Epithelial cell of prostate (primary cell): Measurements from ENCODE around the gene KRAS.

Experiments
- DNase-seq: peaks from one replicate; pipeline ENCODE4 v3.0.0-alpha.2; 2011; ENCODE audit warnings: low read depth, low spot score
- H3K27ac ChIP-seq: fragments of 450-650 bp; 2 replicates; pipeline ENCODE4 v1.5.1; 2017; ENCODE audit warnings: mild to moderate bottlenecking

The KRAS gene

GRCh38 chr12:25207411-25207810 is 43.3 kb downstream of the KRAS start:
- DNase-seq = no peak

GRCh38 chr12:25202137-25202536 is 48.6 kb downstream of the KRAS start:
- no peak for DNase-seq

More at GRCh38 chr12:25207411-25207810, 43.3 kb downstream of the KRAS start:
- no peak overlapping the region for H3K27ac ChIP-seq

GRCh38 chr12:25200703-25201102 is 50.0 kb downstream of the KRAS start:
- peak overlapping the region; percentile 39 for H3K27ac ChIP-seq
- DNase-seq = no peak

More at GRCh38 chr12:25202137-25202536, 48.6 kb downstream of the KRAS start:
- H3K27ac ChIP-seq = no peak overlapping the region

GRCh38 chr12:25197608-25198007 is 53.1 kb downstream of the KRAS start:
- H3K27ac ChIP-seq = no peak overlapping the region
- no peak for DNase-seq

- H3K27ac ChIP-seq = peak within 1 kb of the TSS; percentile 60
- DNase-seq = peak; percentile 53
Measured at GRCh38 chr12:25195056-25195971, 55.4 kb downstream of the KRAS start, which contains the start of the genes DNAI7 and ETFRF1. Gene DNAI7, minus strand, starts transcription at chr12:25195160. Its CDS starts 82 bp downstream, at chr12:25195078. Gene ETFRF1, plus strand, starts transcription at chr12:25195237. Its CDS starts 8,720 bp downstream, at chr12:25203957.

- H3K27ac ChIP-seq = no peak overlapping the region
- no peak for DNase-seq
Measured at GRCh38 chr12:25194722-25195055, 56.0 kb downstream of the KRAS start.

- no peak overlapping the region for H3K27ac ChIP-seq
- no peak for DNase-seq
Measured at GRCh38 chr12:25194214-25194613, 56.5 kb downstream of the KRAS start.

GRCh38 chr12:25190793-25191192 is 59.9 kb downstream of the KRAS start:
- no peak overlapping the region for H3K27ac ChIP-seq
- no peak for DNase-seq

- DNase-seq = no peak
- no peak overlapping the region for H3K27ac ChIP-seq
Measured at GRCh38 chr12:25189656-25190055, 61.1 kb downstream of the KRAS start.

GRCh38 chr12:25187781-25188180 is 62.9 kb downstream of the KRAS start:
- DNase-seq = peak; percentile 44
- no peak overlapping the region for H3K27ac ChIP-seq

GRCh38 chr12:25186788-25187402 is 63.8 kb downstream of the KRAS start:
- no peak overlapping the region for H3K27ac ChIP-seq
- DNase-seq = no peak

GRCh38 chr12:25186038-25186787 is 64.5 kb downstream of the KRAS start:
- no peak overlapping the region for H3K27ac ChIP-seq

GRCh38 chr12:25184132-25184531 is 66.6 kb downstream of the KRAS start:
- H3K27ac ChIP-seq = no peak overlapping the region
- no peak for DNase-seq

More at GRCh38 chr12:25186038-25186787, 64.5 kb downstream of the KRAS start:
- DNase-seq = no peak

GRCh38 chr12:25182765-25183164 is 68.0 kb downstream of the KRAS start:
- H3K27ac ChIP-seq = no peak overlapping the region
- no peak for DNase-seq

GRCh38 chr12:25162866-25163265 is 87.9 kb downstream of the KRAS start:
- no peak for DNase-seq
- no peak overlapping the region for H3K27ac ChIP-seq

GRCh38 chr12:25156061-25156460 is 94.7 kb downstream of the KRAS start:
- no peak for DNase-seq
- no peak overlapping the region for H3K27ac ChIP-seq

GRCh38 chr12:25155022-25155576 is 95.6 kb downstream of the KRAS start:
- no peak for DNase-seq
- H3K27ac ChIP-seq = no peak overlapping the region
